GDM1 (cell line): Measurements from ENCODE around the gene VRK1.

Experiments
- DNase-seq: peaks from one replicate; lab custom pipeline; 2025; lab: John Stamatoyannopoulos, UW

Gene VRK1

DNA sequence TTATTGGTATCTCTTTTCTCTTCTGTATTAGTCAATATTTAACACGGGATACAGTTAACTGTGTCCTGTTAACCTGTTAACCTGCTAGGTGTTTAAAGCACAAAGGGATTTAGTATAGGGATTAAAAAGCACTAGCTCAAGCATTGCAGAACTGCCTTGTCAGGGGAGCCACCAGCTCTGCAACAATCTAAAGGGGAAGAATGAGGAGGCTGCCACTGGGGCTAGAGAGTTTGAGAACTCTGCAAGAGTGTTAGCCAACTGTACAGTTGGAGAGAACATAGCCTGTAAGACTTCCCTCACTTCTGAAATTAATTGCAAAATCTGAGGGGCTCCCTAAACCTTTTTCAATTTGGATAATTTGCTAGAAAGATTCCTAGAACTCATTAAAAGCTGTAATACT is 6.5 kb upstream of the VRK1 start:
- DNase-seq = no peak

DNA sequence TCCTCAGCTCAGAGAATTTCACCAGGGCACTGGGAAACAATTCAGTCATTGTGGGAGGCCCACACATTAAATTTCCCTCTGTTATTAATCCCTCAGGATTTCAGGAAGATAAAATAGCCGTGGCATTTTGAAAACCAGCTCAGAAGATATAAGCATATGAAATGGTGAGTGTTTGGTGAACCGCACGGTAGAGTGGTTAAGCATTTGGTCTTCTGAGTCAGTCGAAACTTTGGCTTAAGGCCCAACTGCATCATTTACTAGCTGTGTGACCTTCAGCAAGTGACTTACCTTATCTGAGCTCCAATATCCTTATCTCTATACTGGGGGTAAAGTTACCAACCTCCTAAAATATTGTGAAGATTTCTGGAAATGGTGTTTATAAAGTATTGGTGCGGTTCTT is 5.2 kb upstream of the VRK1 start:
- DNase-seq = no peak

DNA sequence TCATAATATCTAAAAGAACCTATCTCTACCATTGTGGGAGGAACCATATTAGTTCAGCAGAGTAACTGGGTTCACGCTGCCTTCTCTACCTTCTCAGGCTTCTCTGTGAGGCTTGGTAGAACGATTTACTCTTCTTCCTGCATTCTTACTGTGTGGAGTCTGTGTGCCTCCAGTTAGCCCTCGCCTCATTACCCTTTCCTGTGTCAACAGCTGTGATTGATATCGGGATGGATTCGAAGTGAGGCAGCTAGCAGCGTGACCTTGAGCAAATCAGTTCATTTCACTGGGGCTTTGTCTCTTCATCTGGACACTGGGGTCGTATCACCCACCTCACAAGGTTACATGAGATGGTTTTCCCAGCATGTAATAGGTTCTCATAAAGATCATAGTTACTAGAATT is 4.6 kb upstream of the VRK1 start:
- DNase-seq = no peak

DNA sequence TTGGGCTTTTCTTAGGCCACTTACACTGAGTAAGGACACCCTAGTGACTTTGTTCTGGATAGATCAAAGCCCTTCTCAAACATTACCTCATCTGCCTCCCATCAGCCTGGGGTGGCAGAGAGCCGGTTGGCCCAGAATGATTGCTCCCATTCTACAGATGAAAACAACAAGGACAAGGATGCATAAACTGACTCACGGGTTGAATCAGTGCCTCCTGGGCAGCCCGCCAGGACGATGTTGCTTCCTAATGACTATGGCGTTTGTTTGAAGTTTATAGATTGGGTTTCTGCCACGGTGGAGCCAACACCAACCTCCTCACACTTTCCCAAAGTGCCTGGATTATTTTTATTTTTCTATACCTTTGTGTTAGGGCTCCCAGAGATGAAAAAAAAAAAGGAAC is 3.6 kb upstream of the VRK1 start:
- no peak for DNase-seq

DNA sequence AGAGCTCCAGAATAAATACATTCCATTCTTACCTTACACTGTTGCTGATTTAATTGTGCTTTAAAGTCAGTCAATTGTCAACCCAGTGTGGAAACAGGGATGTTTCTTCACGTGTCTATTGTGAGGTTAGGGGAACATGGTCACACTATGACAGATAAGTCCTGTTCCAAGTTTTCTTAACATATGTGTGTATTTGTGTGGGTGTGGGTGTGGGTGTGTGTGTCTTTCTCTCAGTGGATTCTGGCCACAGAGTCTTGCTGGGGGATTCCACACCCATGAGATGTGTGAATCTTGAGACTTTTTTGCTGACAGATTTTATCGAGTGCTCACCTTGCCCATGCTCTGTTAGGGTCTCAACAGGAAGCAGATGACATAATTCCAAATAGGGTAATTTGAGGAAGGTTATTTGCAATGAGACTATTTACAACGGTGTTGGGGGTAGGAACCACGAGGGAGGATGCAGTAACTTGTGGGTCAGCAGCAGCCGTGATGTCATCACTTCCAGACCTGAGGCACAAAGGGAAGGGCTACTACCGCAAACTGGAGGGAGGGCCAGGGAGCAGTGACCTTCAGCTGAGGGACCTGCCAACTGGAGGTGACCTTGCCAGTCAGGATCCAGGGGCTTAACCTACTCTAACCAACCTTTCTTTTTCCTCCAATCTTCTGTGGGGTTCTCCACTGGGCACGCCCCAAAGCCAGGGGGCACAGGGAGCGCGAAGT is 1.9 kb upstream of the VRK1 start:
- DNase-seq = no peak

DNA sequence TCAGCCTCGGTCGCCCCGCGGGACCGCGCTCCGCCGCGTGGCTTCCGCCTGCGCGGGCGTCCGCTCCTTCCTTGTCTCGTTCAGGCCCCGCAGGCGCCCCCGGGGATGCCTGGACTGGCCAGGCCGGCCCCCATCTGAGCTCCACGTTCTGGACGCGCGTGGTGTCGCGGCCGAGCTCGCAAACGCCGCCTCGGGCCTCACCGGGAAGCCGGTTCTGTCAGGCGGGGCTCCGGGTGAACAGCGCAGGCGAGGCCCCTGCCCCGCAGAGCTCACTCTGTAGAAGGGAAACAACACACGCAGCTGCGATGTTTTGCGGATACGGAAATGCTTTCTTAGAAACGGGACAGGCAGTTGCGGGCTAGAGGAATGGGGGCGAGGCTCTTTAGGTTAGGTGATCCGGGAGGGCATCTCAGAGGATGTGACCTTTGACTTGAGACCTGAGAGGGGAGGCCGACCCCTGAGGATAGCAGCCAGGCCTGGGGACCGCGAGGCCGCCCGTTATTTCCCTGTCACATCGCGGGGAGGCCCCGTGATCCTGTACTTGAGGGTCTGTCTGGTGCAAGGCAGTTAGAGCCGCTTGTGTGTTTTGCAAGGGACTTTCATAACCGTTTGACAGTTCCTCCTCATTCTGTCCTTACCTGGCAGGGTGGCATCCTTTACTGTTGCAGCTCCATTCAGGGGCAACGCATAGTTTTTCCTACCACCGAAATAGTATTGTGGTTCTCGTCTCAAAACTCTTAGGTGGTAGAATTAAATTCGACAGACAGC is 584 bp downstream of the VRK1 start:
- DNase-seq = no peak

DNA sequence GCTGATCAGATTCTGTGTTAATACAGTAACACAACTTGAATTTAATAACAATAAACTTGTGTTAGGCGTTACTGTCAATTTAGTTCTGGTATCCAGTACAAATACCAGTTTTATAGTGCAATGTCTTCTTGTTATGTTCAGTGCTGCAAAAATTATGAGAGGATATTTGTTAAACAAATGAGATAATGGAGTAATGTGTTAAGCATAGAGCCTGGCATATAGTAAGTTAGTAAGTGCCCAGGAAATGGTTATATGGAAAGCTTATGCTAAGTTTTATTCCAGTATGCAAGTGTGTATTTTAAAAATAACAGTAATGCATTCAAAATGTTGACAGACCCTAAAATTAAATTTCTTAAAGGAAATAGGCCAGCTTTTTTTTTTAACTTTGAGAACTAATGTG is 1.8 kb downstream of the VRK1 start:
- DNase-seq = no peak

DNA sequence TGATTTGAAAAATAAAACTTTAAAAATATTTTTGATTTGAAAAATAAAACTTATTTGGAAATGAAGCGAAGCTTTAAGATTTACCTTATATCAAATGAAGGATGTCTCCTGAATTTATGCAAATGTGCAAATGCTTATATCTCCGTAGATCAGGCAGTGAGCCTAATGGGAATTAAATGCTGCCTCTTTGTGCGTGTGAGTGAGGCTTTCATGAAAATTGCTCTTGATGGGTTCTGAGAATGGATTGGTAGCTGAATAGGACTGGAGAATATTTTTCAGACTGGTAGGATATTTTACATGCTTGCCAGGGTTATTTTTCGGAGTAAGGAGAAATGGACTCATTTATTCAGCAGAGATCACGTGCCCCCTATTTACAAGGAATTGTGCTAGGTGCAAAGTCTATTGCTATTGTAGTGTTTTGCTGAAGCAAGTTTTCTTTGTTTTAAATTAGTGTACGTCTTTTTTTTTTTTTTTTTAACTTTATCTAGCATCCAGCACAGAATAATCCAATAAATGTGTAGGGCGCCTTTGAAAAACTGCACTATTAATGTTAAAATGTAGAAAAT is 2.4 kb downstream of the VRK1 start:
- no peak for DNase-seq

DNA sequence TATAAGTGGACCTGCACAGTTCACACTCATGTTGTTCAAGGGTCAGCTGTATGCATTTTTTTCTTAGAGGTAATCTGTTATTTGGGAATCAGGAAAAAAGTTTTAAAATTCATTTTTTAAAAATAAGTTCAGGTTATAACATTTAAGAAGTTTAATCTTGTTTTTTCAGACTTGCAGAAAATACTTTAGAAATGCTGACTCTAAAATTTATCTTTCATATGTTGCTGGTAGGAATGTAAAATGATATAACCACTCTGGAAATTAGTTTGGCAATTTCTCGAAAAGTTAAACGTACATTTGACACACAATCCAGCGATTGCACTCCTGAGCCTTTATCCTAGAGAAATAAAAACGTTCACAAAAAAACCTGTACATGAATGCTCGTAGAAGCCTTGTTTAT is 4.7 kb downstream of the VRK1 start:
- no peak for DNase-seq

DNA sequence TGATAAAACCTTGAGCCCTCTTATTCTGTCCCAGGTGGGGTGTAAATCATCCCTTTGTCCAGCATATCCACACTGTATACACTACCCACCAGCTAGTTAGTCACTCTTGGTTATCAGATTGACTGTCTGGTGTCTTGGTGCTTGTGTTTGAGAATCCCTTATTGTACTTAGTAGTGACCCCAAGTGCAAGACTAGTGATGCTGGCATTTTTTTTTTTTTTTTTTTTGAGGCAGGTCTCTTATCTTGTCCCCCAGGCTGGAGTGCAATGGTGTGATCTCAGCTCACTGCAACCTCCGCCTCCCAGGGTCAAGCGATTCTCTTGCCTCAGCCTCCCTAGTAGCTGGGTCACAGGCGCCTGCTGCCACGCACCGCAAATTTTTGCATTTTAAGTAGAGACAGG is 5.8 kb downstream of the VRK1 start:
- no peak for DNase-seq

DNA sequence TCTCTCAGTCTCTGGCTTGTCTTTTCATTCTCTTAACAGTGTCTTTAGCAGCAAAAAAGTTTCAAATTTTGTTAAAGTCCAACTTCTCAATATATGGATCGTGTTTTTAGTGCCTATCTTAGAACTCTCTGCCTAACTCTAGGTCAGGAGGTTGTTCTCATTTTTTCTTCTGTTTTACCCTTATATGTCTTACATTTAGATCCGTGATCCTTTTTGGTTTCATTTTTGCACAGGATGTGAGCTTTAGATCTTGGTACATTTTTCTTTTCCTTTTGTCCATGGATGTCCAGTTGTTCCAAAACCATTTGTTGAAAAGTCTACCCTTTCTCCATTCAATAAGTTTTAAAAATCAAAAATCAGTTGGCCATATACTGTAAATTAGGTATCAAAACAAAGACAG is 6.8 kb downstream of the VRK1 start:
- no peak for DNase-seq

DNA sequence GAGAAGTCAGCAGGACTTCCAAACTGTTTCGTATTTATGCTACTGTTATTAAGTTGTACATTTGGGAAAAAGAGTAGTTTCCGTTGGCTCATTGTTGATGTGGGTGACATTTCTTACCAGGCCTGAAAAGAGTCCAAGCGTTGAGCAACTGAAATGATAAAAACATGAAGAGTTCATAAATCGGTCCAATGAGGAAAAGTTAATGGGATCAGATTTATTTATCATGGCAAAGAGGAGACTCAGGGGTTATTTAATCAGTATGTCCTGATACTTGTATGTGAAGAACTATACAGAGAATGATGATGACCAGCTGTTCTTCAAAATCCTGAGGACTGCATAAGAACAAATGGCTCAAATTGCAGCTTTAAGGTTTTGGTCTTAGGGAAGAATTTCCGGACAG is 7.7 kb downstream of the VRK1 start:
- DNase-seq = no peak

DNA sequence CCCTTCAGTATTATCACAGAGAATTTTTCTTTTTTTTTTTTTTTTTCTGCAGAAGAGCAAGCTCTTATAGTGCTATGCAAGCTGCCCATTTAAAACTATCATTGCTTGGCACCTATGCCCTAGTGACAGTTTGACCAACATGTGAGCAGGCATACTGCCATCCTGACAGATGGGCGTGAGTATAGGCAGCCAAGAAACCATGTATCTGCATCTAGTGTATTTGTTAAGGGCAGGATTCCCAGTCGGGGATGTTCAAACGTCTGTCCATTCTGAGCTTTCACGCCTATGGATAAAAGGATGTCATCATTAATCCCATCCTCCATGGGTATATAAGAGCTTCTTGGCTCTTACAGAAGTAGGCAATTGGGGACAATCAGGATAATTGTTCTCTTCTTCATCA is 8.8 kb downstream of the VRK1 start:
- DNase-seq = no peak

DNA sequence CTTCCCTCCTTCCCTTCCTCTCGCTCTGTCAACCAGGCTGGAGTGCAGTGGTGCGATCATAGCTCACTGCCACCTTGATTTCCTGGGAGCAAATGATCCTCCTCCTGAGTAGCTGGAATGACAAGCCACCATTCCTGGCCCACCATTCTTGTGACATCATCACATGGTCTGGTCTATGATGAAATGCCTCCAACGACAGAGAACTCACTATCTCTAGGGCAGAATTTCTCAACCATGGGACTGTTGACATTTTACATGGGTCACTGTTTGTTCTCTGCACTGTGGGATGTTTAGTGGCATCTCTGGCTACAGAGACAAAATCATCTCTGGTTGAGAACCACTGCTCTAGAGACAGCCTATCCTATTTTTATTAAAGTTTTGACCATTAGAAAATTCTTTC is 9.7 kb downstream of the VRK1 start:
- no peak for DNase-seq

DNA sequence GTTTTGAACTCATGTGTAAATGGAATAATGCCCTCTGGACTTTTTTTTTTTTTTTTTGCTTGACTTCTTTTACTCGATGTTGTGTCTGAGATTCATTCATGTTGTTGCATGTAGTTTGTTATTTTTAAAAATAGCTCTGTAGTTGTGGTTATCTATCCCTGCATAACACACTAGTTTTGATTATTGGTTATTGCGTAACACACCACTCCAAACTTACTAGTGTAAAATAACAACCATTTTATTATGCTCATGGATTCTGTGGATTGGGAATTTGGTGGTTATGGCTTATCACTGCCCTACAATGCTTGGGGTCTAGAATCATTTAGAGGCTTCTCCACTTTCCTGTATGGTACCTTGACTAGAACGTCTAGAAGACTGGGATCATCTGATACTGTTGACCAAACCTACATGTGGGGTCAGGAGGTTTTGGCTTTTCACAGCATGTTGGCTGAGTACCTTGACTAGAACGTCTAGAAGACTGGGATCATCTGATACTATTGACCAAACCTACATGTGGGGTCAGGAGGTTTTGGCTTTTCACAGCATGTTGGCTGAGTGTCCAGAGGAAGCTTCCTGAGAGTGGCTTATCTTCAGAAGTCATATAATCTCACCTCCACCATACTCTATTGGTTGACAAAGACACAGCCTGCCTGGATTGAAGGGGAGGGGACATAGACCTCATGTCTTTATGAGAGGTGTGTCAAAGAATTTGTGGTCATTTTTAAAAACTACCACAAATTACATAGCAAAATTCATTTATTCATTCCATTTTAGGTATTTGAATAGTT is 11.6 kb downstream of the VRK1 start:
- no peak for DNase-seq

DNA sequence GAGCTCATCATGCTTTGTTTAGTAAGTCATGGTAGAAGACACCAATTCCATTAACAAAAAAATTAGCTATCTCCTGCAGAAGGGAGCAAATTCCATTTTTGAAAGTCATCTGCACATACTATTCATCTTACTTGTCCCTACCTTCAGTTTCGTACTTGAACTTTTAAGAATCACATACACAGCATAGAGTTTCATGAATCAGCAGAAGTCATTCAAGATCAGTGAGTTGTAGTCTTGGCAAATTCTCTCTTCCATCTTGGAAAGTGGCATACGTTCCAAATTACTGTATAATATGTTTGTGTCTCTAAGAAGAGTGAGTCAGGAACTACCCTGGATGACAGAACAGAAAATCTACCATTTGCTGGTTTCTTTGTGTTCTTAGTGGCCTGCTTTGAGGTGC is 14.1 kb downstream of the VRK1 start:
- no peak for DNase-seq

DNA sequence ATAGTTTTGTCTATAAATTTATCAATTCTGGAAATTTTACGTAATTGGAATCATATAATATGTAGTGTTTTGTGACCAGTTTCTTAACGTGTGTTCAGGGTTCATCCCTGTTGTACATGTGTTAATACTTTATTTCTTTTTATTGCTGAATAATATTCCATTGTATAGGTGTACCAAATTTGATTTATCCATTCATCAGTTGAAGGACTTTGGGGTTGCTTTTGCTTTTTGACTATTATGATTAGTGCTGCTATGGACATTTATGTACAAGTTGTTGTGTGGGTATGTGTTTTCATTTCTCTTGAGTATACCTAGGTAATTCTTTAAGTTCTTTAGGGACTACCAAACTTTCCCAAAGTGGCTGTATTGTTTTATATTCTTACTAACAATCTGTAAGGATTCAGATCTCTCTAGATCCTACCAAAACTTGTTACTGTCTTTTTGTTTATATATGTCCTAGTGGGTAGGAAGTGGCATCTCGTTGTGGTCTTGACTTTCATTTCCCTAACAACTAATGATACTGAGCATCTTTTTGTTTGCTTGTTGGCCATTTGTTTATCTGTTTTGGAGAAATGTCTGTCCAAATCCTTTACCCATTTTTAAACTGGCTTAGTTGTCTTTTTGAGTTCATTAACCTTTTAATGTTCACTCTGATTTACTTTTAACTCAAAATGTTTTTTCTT is 14.9 kb downstream of the VRK1 start:
- no peak for DNase-seq

DNA sequence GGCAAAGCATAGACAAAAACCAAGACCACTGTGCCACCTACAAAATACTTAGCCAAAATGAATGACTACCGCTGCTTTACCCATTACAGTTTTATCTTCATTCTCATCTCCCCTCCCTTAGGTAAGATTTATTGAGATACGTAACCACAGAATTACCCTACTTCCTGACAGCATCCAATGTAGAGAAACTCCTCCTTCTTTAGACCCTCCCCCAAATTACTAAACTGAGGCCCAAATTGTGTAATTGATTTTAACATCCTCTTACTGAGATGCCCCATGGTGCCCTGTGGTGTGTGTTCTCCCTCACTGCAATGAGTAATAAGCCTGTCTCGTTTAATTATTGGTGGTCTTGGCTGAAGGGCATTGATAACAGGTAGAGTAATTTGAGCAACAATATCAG is 19.1 kb downstream of the VRK1 start:
- no peak for DNase-seq

DNA sequence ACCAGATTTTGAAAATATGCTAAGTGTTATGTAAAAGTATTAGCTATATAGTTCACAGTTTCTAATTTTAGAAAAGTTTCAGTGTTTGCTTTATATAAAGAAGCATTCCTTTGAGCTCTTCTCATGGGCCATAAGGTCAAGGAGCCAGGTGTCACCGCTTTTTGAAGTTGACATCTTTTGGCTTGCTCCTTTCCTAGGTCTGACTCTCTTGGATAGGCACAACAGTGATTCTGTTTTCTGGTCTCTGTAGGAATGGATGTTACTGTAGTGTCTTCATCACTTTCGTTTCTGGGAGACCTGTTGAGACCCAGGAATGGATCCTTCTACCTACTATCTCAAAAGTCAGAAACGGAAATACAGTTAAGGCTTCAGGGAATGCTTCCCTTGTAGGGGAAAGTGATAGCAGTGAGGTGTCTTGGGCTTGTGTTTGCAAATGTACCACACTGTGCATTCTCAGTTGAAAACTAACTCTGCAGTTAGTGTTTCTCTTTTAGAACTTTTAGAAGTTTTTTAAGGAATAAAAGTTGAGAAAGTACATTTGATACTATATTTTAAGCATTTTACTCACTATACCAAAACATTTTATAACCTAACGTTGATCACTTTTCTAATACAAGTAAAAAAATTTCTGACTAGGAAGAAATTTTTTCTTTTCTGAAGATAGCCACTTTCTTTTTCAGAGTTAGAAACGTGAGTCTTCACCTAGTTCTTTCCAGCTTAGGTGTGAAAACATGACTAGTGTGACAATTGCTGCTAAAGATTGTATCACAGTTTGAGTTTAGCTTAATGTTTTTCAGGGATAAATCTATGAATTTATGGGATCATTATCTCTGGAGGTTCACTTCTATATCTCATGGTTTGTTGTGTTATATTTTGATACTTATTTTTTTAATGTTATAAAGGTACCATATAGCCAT is 20.8 kb downstream of the VRK1 start:
- no peak for DNase-seq

DNA sequence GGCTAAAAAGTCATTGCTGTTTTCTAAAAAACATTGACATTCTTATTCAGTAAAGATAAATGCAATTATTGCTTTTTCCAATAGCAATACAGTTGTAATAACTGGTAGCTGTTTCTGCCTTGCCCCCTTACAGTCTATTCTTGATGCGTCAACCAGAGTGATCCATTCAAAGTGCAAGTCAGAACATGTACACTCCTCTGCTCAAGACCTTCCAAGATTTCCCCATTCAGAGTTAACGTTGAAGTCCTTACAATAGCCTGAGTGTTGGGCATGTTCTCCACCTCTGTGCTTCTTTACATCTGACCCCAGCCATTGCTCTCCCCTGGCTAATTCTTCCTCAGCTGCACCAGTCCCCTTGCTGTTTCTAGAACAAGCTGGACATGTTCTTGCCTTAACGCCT is 24.3 kb downstream of the VRK1 start:
- DNase-seq = no peak

DNA sequence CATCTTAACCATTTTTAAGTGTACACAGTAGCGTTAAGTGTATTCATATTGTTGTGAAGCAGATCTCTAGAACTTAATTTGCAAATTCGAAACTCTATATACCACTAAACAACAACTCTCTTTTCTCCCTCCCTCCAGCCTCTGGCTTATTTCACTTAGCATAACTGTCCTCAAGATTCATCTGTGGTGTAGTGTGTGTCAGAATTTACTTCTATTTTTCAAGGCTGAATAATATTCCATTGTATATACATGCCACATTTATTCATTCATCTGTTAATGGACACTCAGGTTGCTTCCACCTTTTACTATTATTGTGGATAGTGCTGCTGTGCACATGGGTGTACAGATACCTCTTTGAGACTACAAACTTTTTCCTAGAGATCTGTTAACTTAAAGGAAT is 26.5 kb downstream of the VRK1 start:
- no peak for DNase-seq
